ENCODE results near the gene GJB5.

The GJB5 gene

GRCh38 chr1:34774957-34775356, 20.1 kb downstream of the GJB5 start:
- no peaks in the 10 kb centered on the region for H3K9me2 ChIP-seq (replicated peaks; ENCODE audit: low read depth, low read length)
- H3K4me3 ChIP-seq (ENCODE audit: low read length, poor library complexity, severe bottlenecking) = no peak overlapping the region
- TF ChIP-seq EZH2phosphoT487 (IDR thresholded peaks at IDR 0.05; ENCODE audit: borderline replicate concordance) = no peak
- no peak for TF ChIP-seq CTCF (conservative IDR thresholded peaks at IDR 0.05; ENCODE audit: low read length)
- H3F3A ChIP-seq (ENCODE audit: low read depth) = no peaks in the 10 kb centered on the region
- H3K9ac ChIP-seq (ENCODE audit: low read depth, low read length, poor library complexity, severe bottlenecking) = no peak overlapping the region
- H3K79me2 ChIP-seq (ENCODE audit: insufficient read depth, low read length) = no peaks in the 10 kb centered on the region
- H2AFZ ChIP-seq (ENCODE audit: low read length) = no peak overlapping the region
- H3K27me3 ChIP-seq (ENCODE audit: insufficient read depth, low read length, poor library complexity, severe bottlenecking) = no peaks in the 10 kb centered on the region
- no peaks in the 10 kb centered on the region for H4K20me1 ChIP-seq (ENCODE audit: insufficient read depth, low read length, poor library complexity, severe bottlenecking)
- H3K9me3 ChIP-seq (ENCODE audit: insufficient read depth, low read depth, low read length) = no peaks in the 10 kb centered on the region
- H3K4me1 ChIP-seq (ENCODE audit: insufficient read depth, low read length, poor library complexity, severe bottlenecking) = no peaks in the 10 kb centered on the region
- H3K36me3 ChIP-seq (ENCODE audit: insufficient read depth, low read length) = no peaks in the 10 kb centered on the region
- no peak overlapping the region for H3K4me2 ChIP-seq (ENCODE audit: low read depth, low read length, poor library complexity, severe bottlenecking)

GRCh38 chr1:34776911-34777310, 22.1 kb downstream of the GJB5 start:
- H3K9me2 ChIP-seq (replicated peaks; ENCODE audit: low read depth, low read length) = no peaks in the 10 kb centered on the region
- H3K27me3 ChIP-seq (ENCODE audit: insufficient read depth, low read length, poor library complexity, severe bottlenecking) = no peaks in the 10 kb centered on the region
- no peak overlapping the region for H3K4me2 ChIP-seq (ENCODE audit: low read depth, low read length, poor library complexity, severe bottlenecking)
- H2AFZ ChIP-seq (ENCODE audit: low read length) = no peak overlapping the region
- H3K4me1 ChIP-seq (ENCODE audit: insufficient read depth, low read length, poor library complexity, severe bottlenecking) = no peaks in the 10 kb centered on the region
- no peak overlapping the region for H3K9ac ChIP-seq (ENCODE audit: low read depth, low read length, poor library complexity, severe bottlenecking)
- no peaks in the 10 kb centered on the region for H3F3A ChIP-seq (ENCODE audit: low read depth)
- no peaks in the 10 kb centered on the region for H4K20me1 ChIP-seq (ENCODE audit: insufficient read depth, low read length, poor library complexity, severe bottlenecking)
- no peak for TF ChIP-seq EZH2phosphoT487 (IDR thresholded peaks at IDR 0.05; ENCODE audit: borderline replicate concordance)
- no peak overlapping the region for H3K4me3 ChIP-seq (ENCODE audit: low read length, poor library complexity, severe bottlenecking)
- no peaks in the 10 kb centered on the region for H3K79me2 ChIP-seq (ENCODE audit: insufficient read depth, low read length)
- H3K36me3 ChIP-seq (ENCODE audit: insufficient read depth, low read length) = no peaks in the 10 kb centered on the region
- H3K9me3 ChIP-seq (ENCODE audit: insufficient read depth, low read depth, low read length) = no peaks in the 10 kb centered on the region

- TF ChIP-seq CTCF (conservative IDR thresholded peaks at IDR 0.05; ENCODE audit: low read length) (no peak), EZH2phosphoT487 (IDR thresholded peaks at IDR 0.05; ENCODE audit: borderline replicate concordance) (no peak)
- no peaks in the 10 kb centered on the region for H4K20me1 ChIP-seq (ENCODE audit: insufficient read depth, low read length, poor library complexity, severe bottlenecking)
- no peaks in the 10 kb centered on the region for H3K9me3 ChIP-seq (ENCODE audit: insufficient read depth, low read depth, low read length)
- H3K9me2 ChIP-seq (replicated peaks; ENCODE audit: low read depth, low read length) = no peaks in the 10 kb centered on the region
- H2AFZ ChIP-seq (ENCODE audit: low read length) = no peak overlapping the region
- H3K36me3 ChIP-seq (ENCODE audit: insufficient read depth, low read length) = no peaks in the 10 kb centered on the region
- no peaks in the 10 kb centered on the region for H3K4me1 ChIP-seq (ENCODE audit: insufficient read depth, low read length, poor library complexity, severe bottlenecking)
- no peak overlapping the region for H3K9ac ChIP-seq (ENCODE audit: low read depth, low read length, poor library complexity, severe bottlenecking)
- no peaks in the 10 kb centered on the region for H3K79me2 ChIP-seq (ENCODE audit: insufficient read depth, low read length)
- H3K4me2 ChIP-seq (ENCODE audit: low read depth, low read length, poor library complexity, severe bottlenecking) = no peak overlapping the region
- no peaks in the 10 kb centered on the region for H3K27me3 ChIP-seq (ENCODE audit: insufficient read depth, low read length, poor library complexity, severe bottlenecking)
- H3F3A ChIP-seq (ENCODE audit: low read depth) = no peaks in the 10 kb centered on the region
- no peak overlapping the region for H3K4me3 ChIP-seq (ENCODE audit: low read length, poor library complexity, severe bottlenecking)
Observed at GRCh38 chr1:34777519-34778321, 22.9 kb downstream of the GJB5 start.

- no peaks in the 10 kb centered on the region for H3K36me3 ChIP-seq (ENCODE audit: insufficient read depth, low read length)
- H3F3A ChIP-seq (ENCODE audit: low read depth) = no peaks in the 10 kb centered on the region
- H2AFZ ChIP-seq (ENCODE audit: low read length) = no peak overlapping the region
- H4K20me1 ChIP-seq (ENCODE audit: insufficient read depth, low read length, poor library complexity, severe bottlenecking) = no peaks in the 10 kb centered on the region
- TF ChIP-seq EZH2phosphoT487 (IDR thresholded peaks at IDR 0.05; ENCODE audit: borderline replicate concordance) = no peak
- no peak for TF ChIP-seq CTCF (conservative IDR thresholded peaks at IDR 0.05; ENCODE audit: low read length)
- no peaks in the 10 kb centered on the region for H3K27me3 ChIP-seq (ENCODE audit: insufficient read depth, low read length, poor library complexity, severe bottlenecking)
- no peaks in the 10 kb centered on the region for H3K4me1 ChIP-seq (ENCODE audit: insufficient read depth, low read length, poor library complexity, severe bottlenecking)
- H3K4me2 ChIP-seq (ENCODE audit: low read depth, low read length, poor library complexity, severe bottlenecking) = no peak overlapping the region
- H3K79me2 ChIP-seq (ENCODE audit: insufficient read depth, low read length) = no peaks in the 10 kb centered on the region
- no peak overlapping the region for H3K9ac ChIP-seq (ENCODE audit: low read depth, low read length, poor library complexity, severe bottlenecking)
- no peaks in the 10 kb centered on the region for H3K9me2 ChIP-seq (replicated peaks; ENCODE audit: low read depth, low read length)
- no peak overlapping the region for H3K4me3 ChIP-seq (ENCODE audit: low read length, poor library complexity, severe bottlenecking)
- H3K9me3 ChIP-seq (ENCODE audit: insufficient read depth, low read depth, low read length) = no peaks in the 10 kb centered on the region
Observed at GRCh38 chr1:34778381-34778780, 23.5 kb downstream of the GJB5 start.
